ENCODE results near the gene CCHCR1. TPM values are rescaled to one million over a fixed set of nuclear protein-coding genes. Genes with fewer than 3 reads are reported as not detected.

CCHCR1 gene
- total RNA-seq, 2 experiments from 2014 or later, result 43.0 to 46.6 TPM

DNA sequence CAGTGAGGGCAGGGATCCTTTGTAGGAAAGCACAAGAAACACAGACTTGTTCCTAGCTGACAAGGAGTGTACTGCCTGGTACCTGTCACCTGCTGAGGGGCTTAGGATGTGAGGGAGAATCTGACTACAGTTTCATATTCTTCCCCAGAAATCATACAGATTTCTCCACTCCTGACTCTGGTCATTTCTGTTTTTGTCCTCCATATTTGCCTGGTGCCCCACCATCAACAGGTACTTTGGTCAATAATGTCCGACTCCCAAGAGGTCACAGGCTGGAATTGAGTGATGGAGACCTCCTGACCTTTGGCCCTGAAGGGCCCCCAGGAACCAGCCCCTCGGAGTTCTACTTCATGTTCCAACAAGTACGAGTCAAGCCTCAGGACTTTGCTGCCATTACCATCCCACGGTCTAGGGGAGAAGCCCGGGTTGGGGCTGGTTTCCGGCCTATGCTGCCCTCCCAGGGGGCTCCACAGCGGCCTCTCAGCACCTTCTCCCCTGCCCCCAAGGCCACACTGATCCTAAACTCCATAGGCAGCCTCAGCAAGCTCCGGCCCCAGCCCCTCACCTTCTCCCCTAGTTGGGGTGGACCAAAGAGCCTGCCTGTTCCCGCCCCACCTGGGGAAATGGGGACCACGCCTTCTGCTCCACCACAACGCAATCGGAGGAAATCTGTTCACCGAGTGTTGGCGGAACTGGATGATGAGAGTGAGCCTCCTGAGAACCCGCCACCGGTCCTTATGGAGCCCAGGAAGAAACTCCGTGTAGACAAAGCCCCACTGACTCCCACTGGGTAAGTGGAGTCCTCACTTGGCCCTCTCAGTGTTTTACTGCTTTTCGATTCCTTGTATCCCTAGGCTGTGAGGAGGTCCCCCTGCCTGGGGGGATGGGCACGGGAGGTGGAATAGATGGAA lies 3.9 kb upstream of the CCHCR1 start:
- Mint-ChIP-seq H3K9me3 (no peaks in the 10 kb centered on the region), H3K27me3 (no peaks in the 10 kb centered on the region), H3K36me3 (peaks cover 43% of the 10 kb centered on the region), H3K4me1 (peaks cover 39% of the 10 kb centered on the region), H3K4me3 (no peak overlapping the region), H3K27ac (no peak overlapping the region)
- no peak for DNase-seq

DNA sequence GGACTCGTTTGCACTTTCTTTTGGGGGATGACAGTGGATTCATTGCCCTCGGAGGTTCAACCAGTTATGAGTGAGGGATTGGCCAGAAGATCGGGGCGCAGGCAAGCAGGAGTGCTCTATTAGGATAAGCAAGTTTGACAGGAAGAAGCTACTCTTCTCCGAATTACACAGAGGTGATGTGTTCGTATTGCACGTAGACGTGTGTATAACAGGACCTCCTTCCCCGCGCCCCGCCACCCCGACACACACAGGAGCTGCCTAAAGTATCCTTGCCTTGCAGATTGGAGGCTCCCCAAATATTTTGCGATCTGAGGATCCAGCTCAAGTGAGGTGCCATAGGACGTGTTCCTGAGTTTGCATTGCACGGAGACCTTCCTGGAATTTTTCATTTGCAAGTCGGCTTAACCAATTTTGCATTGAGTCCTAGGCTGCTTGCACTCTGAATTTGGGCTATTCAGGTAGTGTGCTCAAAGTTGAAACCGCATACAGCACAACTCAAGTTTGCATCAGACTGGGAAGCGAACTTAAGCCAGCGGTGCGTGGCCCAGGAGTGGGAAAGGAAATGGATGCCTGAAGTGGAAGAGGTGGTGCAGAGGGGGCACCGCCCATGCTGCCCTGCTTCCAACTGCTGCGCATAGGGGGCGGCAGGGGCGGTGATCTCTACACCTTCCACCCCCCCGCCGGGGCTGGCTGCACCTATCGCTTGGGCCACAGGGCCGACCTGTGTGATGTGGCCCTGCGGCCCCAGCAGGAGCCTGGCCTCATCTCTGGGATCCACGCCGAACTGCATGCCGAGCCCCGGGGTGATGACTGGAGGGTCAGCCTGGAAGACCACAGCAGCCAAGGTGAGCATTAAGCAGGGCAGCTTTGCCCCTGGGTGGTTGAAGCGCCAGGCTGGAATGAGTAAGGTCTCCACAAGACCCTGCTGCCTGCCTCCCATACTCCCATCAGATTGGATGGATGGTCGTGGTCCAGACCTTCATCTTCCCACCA lies 1.6 kb upstream of the CCHCR1 start:
- peaks cover 49% of the 10 kb centered on the region for H3K36me3 Mint-ChIP-seq
- no peaks in the 10 kb centered on the region for H3K27me3 Mint-ChIP-seq
- H3K4me3 Mint-ChIP-seq, result peak overlapping the region; percentile 98
- H3K27ac Mint-ChIP-seq, result peak overlapping the region; percentile 91
- H3K4me1 Mint-ChIP-seq, result peaks cover 33% of the 10 kb centered on the region
- DNase-seq, result peak; percentile 55
- H3K9me3 Mint-ChIP-seq, result no peaks in the 10 kb centered on the region

DNA sequence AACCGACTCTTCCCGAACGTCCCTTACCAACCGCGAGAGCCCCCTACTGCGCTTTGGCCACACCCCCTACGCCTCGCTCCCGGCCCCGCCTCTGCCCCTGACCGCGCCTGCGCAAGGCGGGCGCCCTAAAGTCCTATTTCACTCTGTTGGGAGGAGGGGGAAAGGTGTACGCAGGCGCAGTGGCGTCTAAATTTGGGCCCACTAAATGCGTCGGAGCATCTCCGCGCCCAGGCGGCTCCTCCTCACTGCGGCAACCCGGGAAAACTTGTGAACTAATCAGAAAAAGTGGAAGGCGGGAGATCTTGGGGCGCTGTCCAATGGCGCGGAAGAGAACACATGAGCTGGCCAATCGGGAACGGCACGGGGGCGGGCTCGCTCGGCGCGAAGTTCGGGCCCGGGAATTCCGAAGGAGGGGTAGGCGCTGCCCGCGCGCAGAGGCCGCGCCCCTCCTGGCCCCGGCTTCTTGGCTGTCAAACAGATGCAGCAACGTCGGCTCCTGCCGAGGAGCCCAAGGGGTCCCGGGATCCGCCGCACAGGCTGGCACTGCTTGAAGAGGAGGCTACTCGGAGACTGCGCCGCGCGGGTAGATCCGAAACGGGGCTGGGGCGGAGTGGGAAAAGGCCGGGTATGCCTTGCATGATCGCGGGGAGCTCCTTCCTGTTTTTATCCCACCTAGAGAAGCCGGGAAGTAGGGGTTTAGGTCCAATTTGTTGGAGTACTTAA lies 699 bp upstream of the CCHCR1 start, which contains the start of gene TCF19:
Gene TCF19 (plus strand): TSS at position 450 of the 723 bp plus-strand sequence. CDS start 881 bp downstream, outside the sequence.
- DNase-seq, result peak; percentile 99
- no peaks in the 10 kb centered on the region for H3K9me3 Mint-ChIP-seq
- peaks cover 49% of the 10 kb centered on the region for H3K36me3 Mint-ChIP-seq
- H3K27me3 Mint-ChIP-seq, result no peaks in the 10 kb centered on the region
- H3K4me3 Mint-ChIP-seq, result peak within 1 kb of the TSS; percentile 98
- peak within 1 kb of the TSS; percentile 91 for H3K27ac Mint-ChIP-seq
- peaks cover 26% of the 10 kb centered on the region for H3K4me1 Mint-ChIP-seq

DNA sequence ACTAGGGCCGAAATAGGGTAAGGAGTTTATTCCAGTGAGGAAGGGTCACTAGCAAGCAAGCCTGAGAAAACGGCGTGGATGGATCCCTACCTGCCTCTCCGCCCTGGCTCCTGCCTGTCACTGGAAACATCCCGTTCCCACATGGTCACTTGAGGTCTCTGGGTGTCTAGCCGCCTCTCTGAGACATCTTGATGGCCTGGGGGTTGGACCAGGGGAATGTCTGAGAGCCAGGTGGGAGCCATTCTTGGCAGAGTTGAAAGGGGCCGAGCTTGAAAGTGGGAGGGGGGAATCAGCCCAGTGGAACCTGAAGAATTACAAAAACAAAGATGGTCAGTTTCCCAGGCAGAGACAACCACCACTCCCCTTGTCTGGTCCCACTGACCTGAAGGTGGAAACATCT lies 961 bp downstream of the CCHCR1 start:
- no peaks in the 10 kb centered on the region for H3K27me3 Mint-ChIP-seq
- H3K4me1 Mint-ChIP-seq, result peaks cover 18% of the 10 kb centered on the region
- H3K9me3 Mint-ChIP-seq, result no peaks in the 10 kb centered on the region
- peak overlapping the region; percentile 98 for H3K4me3 Mint-ChIP-seq
- H3K27ac Mint-ChIP-seq, result no peak overlapping the region
- H3K36me3 Mint-ChIP-seq, result peaks cover 37% of the 10 kb centered on the region
- DNase-seq, result no peak

DNA sequence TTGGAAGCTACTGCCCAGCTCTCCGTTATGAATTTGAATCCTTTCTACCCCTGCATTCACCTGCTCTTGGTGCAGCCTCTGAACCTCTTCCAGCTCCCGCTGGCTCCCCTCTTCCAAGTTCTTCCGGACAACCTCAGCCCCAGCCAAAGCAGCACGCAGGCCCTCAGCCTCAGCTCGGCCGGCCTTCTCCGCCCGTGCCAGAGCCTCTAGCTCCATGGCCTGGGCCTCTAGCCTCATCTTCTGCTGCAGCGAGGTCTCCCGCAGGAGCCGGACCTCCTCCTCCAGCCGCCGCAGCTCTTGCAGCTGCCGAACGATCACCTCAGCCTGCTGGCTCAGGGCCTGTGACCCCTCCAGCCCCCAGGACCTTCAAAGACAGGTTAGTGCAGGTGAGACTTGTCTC lies 3.2 kb downstream of the CCHCR1 start:
- Mint-ChIP-seq H3K9me3 (no peaks in the 10 kb centered on the region), H3K27ac (no peak overlapping the region), H3K4me1 (peaks cover 8% of the 10 kb centered on the region), H3K4me3 (no peak overlapping the region), H3K36me3 (peaks cover 28% of the 10 kb centered on the region), H3K27me3 (no peaks in the 10 kb centered on the region)
- DNase-seq, result no peak

DNA sequence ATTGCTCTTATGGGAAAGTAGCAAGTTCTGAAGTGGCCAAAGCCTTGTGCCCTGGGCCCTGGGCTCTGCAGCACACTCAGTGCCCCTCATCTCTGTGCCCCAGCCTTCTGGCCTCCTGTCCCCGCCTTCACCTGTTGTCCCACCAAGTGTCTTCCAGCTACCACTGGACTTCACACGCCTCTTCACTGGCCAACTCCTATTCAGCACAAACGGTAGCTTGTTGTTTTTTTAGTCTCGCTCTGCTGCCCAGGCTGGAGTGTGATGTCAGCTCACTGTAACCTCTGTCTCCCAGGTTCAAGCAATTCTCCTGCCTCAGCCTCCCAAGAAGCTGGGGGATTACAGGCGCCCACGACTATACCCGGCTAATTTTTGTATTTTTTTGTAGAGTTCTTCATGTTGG lies 4.8 kb downstream of the CCHCR1 start:
- H3K9me3 Mint-ChIP-seq, result no peaks in the 10 kb centered on the region
- H3K36me3 Mint-ChIP-seq, result peaks cover 17% of the 10 kb centered on the region
- H3K27me3 Mint-ChIP-seq, result no peaks in the 10 kb centered on the region
- no peak for DNase-seq
- peaks cover 5% of the 10 kb centered on the region for H3K4me1 Mint-ChIP-seq
- H3K4me3 Mint-ChIP-seq, result no peak overlapping the region
- no peak overlapping the region for H3K27ac Mint-ChIP-seq

DNA sequence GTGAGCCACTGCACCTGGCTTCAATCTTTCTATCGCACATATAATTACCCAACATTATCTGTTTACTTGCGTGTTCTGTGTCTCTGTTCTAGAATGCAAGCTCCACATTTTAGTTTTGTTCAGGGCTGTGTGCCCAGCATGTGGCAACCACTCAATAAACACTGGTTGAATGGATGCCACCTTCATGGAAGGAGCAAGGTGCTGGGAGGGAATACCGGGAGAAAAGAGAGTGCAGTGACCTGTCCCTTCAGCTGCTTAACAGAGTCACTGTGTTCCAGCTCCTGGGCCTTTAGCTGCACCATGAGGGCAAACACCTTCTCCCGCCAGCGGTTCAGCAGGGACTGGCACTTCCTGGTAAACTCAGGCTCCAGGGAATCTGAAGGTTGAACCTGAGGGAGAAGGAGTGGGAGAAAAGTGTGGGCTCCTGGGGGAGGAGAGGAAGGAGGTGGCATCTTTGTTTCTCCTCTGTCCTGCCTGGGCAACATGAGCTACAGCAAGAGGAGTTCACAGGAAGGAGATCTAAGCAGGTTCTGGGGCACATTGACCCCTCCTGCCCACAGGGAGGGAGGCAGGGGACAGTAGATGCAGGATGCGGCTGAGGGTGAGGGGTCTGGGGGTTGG lies 7.7 kb downstream of the CCHCR1 start:
- no peaks in the 10 kb centered on the region for H3K9me3 Mint-ChIP-seq
- DNase-seq, result no peak
- H3K27ac Mint-ChIP-seq, result no peak overlapping the region
- H3K36me3 Mint-ChIP-seq, result peaks cover 13% of the 10 kb centered on the region
- no peaks in the 10 kb centered on the region for H3K4me1 Mint-ChIP-seq
- H3K4me3 Mint-ChIP-seq, result no peak overlapping the region
- H3K27me3 Mint-ChIP-seq, result no peaks in the 10 kb centered on the region

DNA sequence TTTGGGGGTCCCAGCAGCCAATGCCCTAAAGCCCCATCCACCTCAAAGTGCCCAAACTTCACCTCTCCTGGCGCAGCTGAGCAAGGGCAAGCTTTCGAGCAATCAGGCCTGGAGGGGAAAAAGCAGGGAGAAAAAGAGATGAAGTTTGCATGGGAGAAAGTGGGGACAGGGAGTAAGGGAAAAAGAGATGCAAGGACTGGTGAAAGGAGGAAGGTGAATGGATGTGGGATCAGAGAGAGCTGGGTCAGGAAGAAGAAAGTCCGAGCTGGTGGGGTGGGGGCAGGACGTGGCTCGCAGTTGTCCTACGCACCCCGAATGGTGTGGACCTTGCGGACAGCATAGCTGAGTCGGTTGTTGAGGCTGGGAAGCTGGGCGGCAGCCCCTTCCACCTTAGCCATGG lies 12.2 kb downstream of the CCHCR1 start:
- Mint-ChIP-seq H3K27ac (no peak overlapping the region), H3K27me3 (no peaks in the 10 kb centered on the region), H3K36me3 (peaks cover 6% of the 10 kb centered on the region), H3K4me3 (no peak overlapping the region), H3K9me3 (no peaks in the 10 kb centered on the region), H3K4me1 (no peaks in the 10 kb centered on the region)
- no peak for DNase-seq

DNA sequence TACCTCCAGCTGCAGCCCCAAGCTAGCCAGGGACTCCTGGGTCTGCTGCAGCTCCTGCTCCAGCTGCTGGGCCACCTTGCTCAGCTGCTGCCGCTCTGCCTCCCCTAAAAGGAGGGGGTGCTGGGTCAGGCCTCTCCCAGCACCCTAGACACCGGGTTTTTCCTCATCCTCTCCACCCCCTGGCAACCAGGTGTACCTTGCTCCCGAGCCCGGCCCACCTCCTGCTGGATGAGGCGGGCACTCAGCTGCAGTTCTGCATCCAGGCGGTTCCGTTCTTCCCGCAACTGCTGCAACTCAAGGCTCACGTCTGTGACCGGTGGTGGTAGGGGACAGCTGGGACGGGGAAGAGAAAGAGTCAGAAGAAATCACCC lies 12.6 kb downstream of the CCHCR1 start:
- H3K4me1 Mint-ChIP-seq, result no peaks in the 10 kb centered on the region
- H3K36me3 Mint-ChIP-seq, result peaks cover 4% of the 10 kb centered on the region
- H3K27ac Mint-ChIP-seq, result no peak overlapping the region
- no peak for DNase-seq
- H3K4me3 Mint-ChIP-seq, result no peak overlapping the region
- H3K9me3 Mint-ChIP-seq, result no peaks in the 10 kb centered on the region
- no peaks in the 10 kb centered on the region for H3K27me3 Mint-ChIP-seq

DNA sequence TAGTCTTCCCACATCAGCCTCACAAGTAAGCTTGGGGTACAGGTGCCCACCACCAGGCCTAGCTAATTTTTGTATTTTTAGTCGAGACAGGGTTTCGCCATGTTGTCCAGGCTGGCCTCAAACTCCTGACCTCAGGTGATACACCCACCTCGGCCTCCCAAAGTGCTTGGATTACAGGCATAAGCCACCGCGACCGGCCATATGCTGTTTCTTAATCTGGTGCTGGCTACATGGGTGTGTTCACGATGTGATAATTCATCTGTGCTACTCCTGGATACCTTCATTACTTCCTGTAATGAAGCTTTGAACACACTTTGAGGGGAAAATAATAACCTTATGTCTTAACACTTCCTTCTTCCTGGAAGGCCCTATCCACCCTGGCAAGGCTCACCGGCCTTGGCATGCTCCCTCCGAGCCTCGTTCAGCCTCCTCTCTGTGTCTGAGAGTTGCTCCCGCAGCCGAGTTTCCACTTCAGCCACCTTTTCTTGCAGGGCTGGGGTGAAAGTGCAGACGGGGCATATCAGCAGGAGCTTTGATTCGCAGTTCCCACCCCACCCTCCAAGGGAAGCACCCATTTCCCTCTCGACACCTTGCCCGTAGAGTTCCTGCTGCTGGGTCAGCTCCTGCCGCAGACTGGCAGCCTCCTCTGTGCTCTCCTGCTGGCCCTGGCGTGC lies 13.2 kb downstream of the CCHCR1 start:
- DNase-seq, result no peak
- Mint-ChIP-seq H3K4me3 (no peak overlapping the region), H3K36me3 (peaks cover 4% of the 10 kb centered on the region), H3K27ac (no peak overlapping the region), H3K4me1 (no peaks in the 10 kb centered on the region), H3K9me3 (no peaks in the 10 kb centered on the region), H3K27me3 (no peaks in the 10 kb centered on the region)

DNA sequence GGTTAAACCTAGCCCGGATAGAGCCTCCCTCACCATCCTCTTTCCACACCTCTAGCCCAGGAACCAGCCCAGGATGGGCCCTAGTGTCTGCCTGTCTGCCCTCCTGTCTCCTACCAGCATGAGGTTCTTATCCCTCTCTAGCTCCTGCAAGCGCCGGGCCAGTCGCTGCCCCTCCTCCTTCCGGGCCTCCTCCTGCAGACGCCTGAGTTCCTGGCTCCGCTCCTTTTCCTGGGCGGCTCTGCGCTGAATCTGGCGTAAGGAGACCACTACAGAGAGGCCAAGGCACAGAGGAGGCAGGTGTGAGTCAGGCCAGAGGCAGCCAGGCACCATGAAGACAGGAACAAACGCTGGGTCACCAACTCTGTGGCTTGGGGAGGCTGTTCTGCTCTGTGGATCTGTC lies 14.5 kb downstream of the CCHCR1 start:
- H3K27ac Mint-ChIP-seq, result no peak overlapping the region
- no peak for DNase-seq
- H3K4me1 Mint-ChIP-seq, result no peaks in the 10 kb centered on the region

DNA sequence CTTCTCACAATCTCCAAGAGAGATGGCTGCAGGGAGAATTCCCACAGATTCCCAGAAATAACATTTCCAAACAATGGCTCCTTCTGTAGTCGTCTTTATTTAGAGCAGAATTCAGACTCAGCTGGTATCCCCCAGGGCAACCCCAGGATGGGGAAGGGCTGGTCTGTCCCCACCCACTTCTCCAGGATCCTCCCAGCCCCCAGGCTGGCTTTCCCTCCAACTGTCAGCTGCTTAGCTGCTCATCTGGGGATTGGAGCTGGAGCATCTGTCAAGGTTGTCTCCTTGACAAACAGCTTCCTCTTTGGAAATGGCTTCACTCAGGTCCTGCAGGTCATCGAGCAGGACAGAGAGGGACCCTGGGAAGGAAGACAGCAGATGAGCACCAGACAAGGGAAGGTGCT lies 15.2 kb downstream of the CCHCR1 start:
- H3K4me1 Mint-ChIP-seq, result peaks cover 4% of the 10 kb centered on the region
- H3K27ac Mint-ChIP-seq, result no peak overlapping the region
- no peak overlapping the region for H3K4me3 Mint-ChIP-seq
- no peak for DNase-seq
- H3K27me3 Mint-ChIP-seq, result no peaks in the 10 kb centered on the region
- H3K36me3 Mint-ChIP-seq, result peaks cover 4% of the 10 kb centered on the region
- H3K9me3 Mint-ChIP-seq, result no peaks in the 10 kb centered on the region

More for the DNA sequence above, 14.5 kb downstream of the CCHCR1 start:
- H3K9me3 Mint-ChIP-seq, result no peaks in the 10 kb centered on the region
- H3K36me3 Mint-ChIP-seq, result peaks cover 4% of the 10 kb centered on the region
- H3K27me3 Mint-ChIP-seq, result no peaks in the 10 kb centered on the region
- no peak overlapping the region for H3K4me3 Mint-ChIP-seq

DNA sequence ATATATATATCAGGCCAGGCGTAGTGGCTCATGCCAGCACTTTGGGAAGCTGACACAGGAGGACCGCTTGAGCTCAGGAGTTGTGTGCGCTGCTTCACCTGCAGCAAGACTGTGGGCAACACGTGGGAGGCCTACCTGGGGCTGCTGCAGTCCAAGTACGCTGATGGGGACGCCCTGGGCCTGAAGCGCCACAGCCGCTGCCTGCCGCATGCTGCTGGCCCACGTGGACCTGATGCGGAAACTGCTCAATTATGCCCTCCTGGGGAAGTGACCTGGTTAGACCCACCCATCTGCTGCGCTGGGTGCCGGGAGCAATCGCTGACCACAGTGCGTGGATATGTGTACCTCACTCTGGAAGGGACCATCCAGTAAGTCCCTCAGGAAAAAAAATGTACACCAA lies 17.0 kb downstream of the CCHCR1 start:
- no peaks in the 10 kb centered on the region for H3K27me3 Mint-ChIP-seq
- peaks cover 4% of the 10 kb centered on the region for H3K4me1 Mint-ChIP-seq
- DNase-seq, result no peak
- no peak overlapping the region for H3K4me3 Mint-ChIP-seq
- H3K36me3 Mint-ChIP-seq, result peaks cover 4% of the 10 kb centered on the region
- H3K9me3 Mint-ChIP-seq, result no peaks in the 10 kb centered on the region
- H3K27ac Mint-ChIP-seq, result no peak overlapping the region

DNA sequence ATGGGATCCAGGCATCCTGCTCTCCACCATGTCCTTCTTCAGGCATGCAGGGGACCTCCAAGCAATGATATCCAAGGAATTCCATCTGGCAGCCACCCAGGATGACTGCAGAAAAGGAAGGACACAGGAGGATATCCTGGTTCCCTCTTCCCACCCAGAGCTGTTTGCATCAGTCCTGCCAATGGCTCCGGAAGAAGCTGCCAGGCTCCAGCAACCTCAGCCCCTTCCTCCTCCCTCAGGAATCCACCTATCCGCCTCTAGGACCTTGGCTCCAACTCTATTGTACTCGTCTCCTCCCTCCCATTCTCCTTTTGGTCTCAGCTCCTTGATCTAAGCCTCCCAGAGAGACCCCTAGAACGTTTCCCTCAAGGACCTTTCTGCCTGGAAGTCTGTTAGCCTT lies 18.0 kb downstream of the CCHCR1 start:
- Mint-ChIP-seq H3K9me3 (no peaks in the 10 kb centered on the region), H3K27me3 (no peaks in the 10 kb centered on the region), H3K4me1 (peaks cover 4% of the 10 kb centered on the region), H3K4me3 (no peak overlapping the region), H3K27ac (no peak overlapping the region), H3K36me3 (peaks cover 4% of the 10 kb centered on the region)
- DNase-seq, result no peak

Measured in activated naive CD8-positive, alpha-beta T cell treated with anti-CD3 and anti-CD28 coated beads for 36 hours (primary cell).